ENCODE data around the gene CTDNEP1. TPM values are rescaled to one million over a fixed set of nuclear protein-coding genes. Genes with fewer than 3 reads are reported as not detected.
A peak's percentile ranks its signal among the peaks of the same experiment; 100 is the strongest.

The CTDNEP1 gene
- total RNA-seq, 1 donor from 2014 or later = 179 TPM

GRCh38 chr17:7290166-7290565 lies 38.6 kb upstream of the CTDNEP1 start:
- no peak for TF ChIP-seq CTCF (conservative IDR thresholded peaks at IDR 0.05)
- DNase-seq (ENCODE audit: low read depth, low spot score) = no peak
- Mint-ChIP-seq H3K4me3 (no peak overlapping the region), H3K4me1 (peaks cover 13% of the 10 kb centered on the region), H3K36me3 (ENCODE audit: low read depth) (no peaks in the 10 kb centered on the region), H3K9me3 (no peaks in the 10 kb centered on the region), H3K27ac (ENCODE audit: unreplicated experiment) (no peak overlapping the region), H3K27me3 (ENCODE audit: low read depth) (peaks cover 47% of the 10 kb centered on the region)

- no peak for DNase-seq (ENCODE audit: low read depth, low spot score)
- Mint-ChIP-seq H3K36me3 (ENCODE audit: low read depth) (no peaks in the 10 kb centered on the region), H3K4me1 (peaks cover 10% of the 10 kb centered on the region), H3K27ac (ENCODE audit: unreplicated experiment) (no peak overlapping the region), H3K27me3 (ENCODE audit: low read depth) (peaks cover 42% of the 10 kb centered on the region), H3K9me3 (no peaks in the 10 kb centered on the region), H3K4me3 (no peak overlapping the region)
- TF ChIP-seq CTCF (conservative IDR thresholded peaks at IDR 0.05) = no peak
Observed at GRCh38 chr17:7289256-7290032, 37.9 kb upstream of the CTDNEP1 start.

- TF ChIP-seq CTCF (conservative IDR thresholded peaks at IDR 0.05) = no peak
- Mint-ChIP-seq H3K9me3 (no peaks in the 10 kb centered on the region), H3K27ac (ENCODE audit: unreplicated experiment) (no peak overlapping the region), H3K27me3 (ENCODE audit: low read depth) (peaks cover 20% of the 10 kb centered on the region), H3K4me3 (no peak overlapping the region), H3K4me1 (peaks cover 13% of the 10 kb centered on the region), H3K36me3 (ENCODE audit: low read depth) (no peaks in the 10 kb centered on the region)
- DNase-seq (ENCODE audit: low read depth, low spot score) = no peak
Observed at GRCh38 chr17:7285679-7286078, 34.1 kb upstream of the CTDNEP1 start.

GRCh38 chr17:7284911-7285310 lies 33.4 kb upstream of the CTDNEP1 start:
- peaks cover 20% of the 10 kb centered on the region for H3K27me3 Mint-ChIP-seq (ENCODE audit: low read depth)
- DNase-seq (ENCODE audit: low read depth, low spot score) = no peak

GRCh38 chr17:7283471-7284216 lies 32.1 kb upstream of the CTDNEP1 start:
- Mint-ChIP-seq H3K9me3 (no peaks in the 10 kb centered on the region), H3K4me1 (peaks cover 21% of the 10 kb centered on the region), H3K36me3 (ENCODE audit: low read depth) (no peaks in the 10 kb centered on the region), H3K27me3 (ENCODE audit: low read depth) (peaks cover 28% of the 10 kb centered on the region), H3K27ac (ENCODE audit: unreplicated experiment) (no peak overlapping the region), H3K4me3 (peak overlapping the region; percentile 66)
- DNase-seq (ENCODE audit: low read depth, low spot score) = no peak
- no peak for TF ChIP-seq CTCF (conservative IDR thresholded peaks at IDR 0.05)

More at GRCh38 chr17:7284911-7285310, 33.4 kb upstream of the CTDNEP1 start:
- Mint-ChIP-seq H3K4me3 (peak overlapping the region; percentile 44), H3K36me3 (ENCODE audit: low read depth) (no peaks in the 10 kb centered on the region), H3K27ac (ENCODE audit: unreplicated experiment) (no peak overlapping the region), H3K9me3 (no peaks in the 10 kb centered on the region), H3K4me1 (peaks cover 20% of the 10 kb centered on the region)
- no peak for TF ChIP-seq CTCF (conservative IDR thresholded peaks at IDR 0.05)
